Stomach (tissue), 4 donors: Measurements from ENCODE around the gene UNC5A.

Experiments used
- EP300 ChIP-seq: sonication (generic); formaldehyde crosslinking; IDR thresholded peaks from one replicate; pipeline ENCODE4 v1.6.1; 2017; ENCODE audit warnings: antibody characterized with exemption
- POLR2A ChIP-seq, 4 donors: fragments of 450-650 bp; IDR thresholded peaks; one replicate each; pipeline ENCODE4 v1.6.1; 2016; ENCODE audit warnings: antibody characterized with exemption in 4 of 4, control low read depth in 2 of 4, mild to moderate bottlenecking in 1 of 4, moderate library complexity in 1 of 4
- POLR2AphosphoS5 ChIP-seq, 3 donors: sonication (generic); formaldehyde crosslinking; IDR thresholded peaks; one replicate each; pipeline ENCODE4 v1.6.1; 2016; ENCODE audit warnings: antibody characterized with exemption in 3 of 3
- TF ChIP-seq, protein P1 (sequence below), 7 experiments: fragments of 450-650 bp in 4 of 7; fragments of 200-600 bp in 3 of 7; sonication (generic) in 3 of 7; IDR thresholded peaks; one replicate each; pipeline ENCODE4 v1.5.1; 2016 to 2019; ENCODE audit warnings: antibody characterized with exemption in 7 of 7, control low read depth in 2 of 7, mild to moderate bottlenecking in 1 of 7

GRCh38 chr5:176779537-176779936 is 30.8 kb upstream of the UNC5A start:
- TF ChIP-seq EP300 (no peak), POLR2AphosphoS5 (IDR thresholded peaks at IDR 0.05) (no peak), POLR2A (IDR thresholded peaks at IDR 0.05) (no peak)
- TF ChIP-seq, protein P1, sequence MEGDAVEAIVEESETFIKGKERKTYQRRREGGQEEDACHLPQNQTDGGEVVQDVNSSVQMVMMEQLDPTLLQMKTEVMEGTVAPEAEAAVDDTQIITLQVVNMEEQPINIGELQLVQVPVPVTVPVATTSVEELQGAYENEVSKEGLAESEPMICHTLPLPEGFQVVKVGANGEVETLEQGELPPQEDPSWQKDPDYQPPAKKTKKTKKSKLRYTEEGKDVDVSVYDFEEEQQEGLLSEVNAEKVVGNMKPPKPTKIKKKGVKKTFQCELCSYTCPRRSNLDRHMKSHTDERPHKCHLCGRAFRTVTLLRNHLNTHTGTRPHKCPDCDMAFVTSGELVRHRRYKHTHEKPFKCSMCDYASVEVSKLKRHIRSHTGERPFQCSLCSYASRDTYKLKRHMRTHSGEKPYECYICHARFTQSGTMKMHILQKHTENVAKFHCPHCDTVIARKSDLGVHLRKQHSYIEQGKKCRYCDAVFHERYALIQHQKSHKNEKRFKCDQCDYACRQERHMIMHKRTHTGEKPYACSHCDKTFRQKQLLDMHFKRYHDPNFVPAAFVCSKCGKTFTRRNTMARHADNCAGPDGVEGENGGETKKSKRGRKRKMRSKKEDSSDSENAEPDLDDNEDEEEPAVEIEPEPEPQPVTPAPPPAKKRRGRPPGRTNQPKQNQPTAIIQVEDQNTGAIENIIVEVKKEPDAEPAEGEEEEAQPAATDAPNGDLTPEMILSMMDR (IDR thresholded peaks at IDR 0.05) = no peak
